ENCODE measurements around the gene NPHP4. TPM values are rescaled to one million over a fixed set of nuclear protein-coding genes. Genes with fewer than 3 reads are reported as not detected.

The NPHP4 gene
- total RNA-seq, 4 donors from 2014 or later = 1.1 to 10.4 (median 1.8) TPM

GRCh38 chr1:5908461-5909375, 83.5 kb downstream of the NPHP4 start:
- Histone ChIP-seq H3K27me3 (no peaks in the 10 kb centered on the region), H3K4me1 (no peaks in the 10 kb centered on the region), H3K36me3 (peaks cover 0 to 9% of the 10 kb centered on the region in 2 donors), H3K27ac (no peak overlapping the region), H3K4me3 (no peak overlapping the region), H3K9me3 (no peaks in the 10 kb centered on the region)
- intact Hi-C loops (cut with DNase I; ENCODE audit: low total_unique reads) (no loop called here), in situ Hi-C loops (cut with MboI; ENCODE audit: low sequenced_read_pairs in 4 of 4) (loop anchor here in 2 of 4 donors (25.0 kb wide), 1 partner anchor 396 kb away; no protein-coding TSS in a partner anchor)
- ATAC-seq (no peak), DNase-seq (no peak)
- TF ChIP-seq POLR2A (IDR thresholded peaks at IDR 0.05) = no peak
- no peak for TF ChIP-seq CTCF (IDR thresholded peaks at IDR 0.05 in 4 of 5, conservative IDR thresholded peaks at IDR 0.05 in 1 of 5)

GRCh38 chr1:5907966-5908365, 84.3 kb downstream of the NPHP4 start:
- Histone ChIP-seq H3K27ac (no peak overlapping the region), H3K27me3 (no peaks in the 10 kb centered on the region), H3K36me3 (peaks cover 0 to 10% of the 10 kb centered on the region in 2 donors), H3K4me3 (no peak overlapping the region), H3K9me3 (no peaks in the 10 kb centered on the region), H3K4me1 (no peaks in the 10 kb centered on the region)
- ATAC-seq = no peak
- in situ Hi-C loops (cut with MboI; ENCODE audit: low sequenced_read_pairs in 4 of 4) (loop anchor here in 2 of 4 donors (25.0 kb wide), 1 partner anchor 396 kb away; no protein-coding TSS in a partner anchor), intact Hi-C loops (cut with DNase I; ENCODE audit: low total_unique reads) (no loop called here)
- TF ChIP-seq POLR2A (IDR thresholded peaks at IDR 0.05) (no peak), CTCF (IDR thresholded peaks at IDR 0.05 in 4 of 5, conservative IDR thresholded peaks at IDR 0.05 in 1 of 5) (no peak)
- DNase-seq = no peak

DNA sequence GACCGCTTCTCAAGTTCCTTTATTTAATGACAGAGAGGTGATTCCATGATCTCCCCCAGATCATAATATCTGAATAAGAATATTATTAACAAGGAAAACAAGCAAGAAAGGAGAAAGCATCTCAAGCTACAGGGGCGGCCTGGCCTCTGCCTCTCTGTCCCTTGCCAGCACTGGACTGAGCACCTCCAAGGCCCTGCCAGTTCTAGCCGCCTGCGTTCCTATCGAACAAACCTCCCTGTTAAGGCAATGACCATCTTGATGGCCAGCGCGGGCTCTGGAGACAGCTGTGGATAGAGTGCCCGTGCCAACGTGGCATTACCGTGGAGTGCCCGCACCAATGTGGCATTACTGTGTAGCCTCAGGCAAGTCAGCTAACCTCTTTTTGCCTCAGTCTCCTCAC, 84.8 kb downstream of the NPHP4 start:
- Histone ChIP-seq H3K36me3 (peaks cover 0 to 10% of the 10 kb centered on the region in 2 donors), H3K4me3 (no peak overlapping the region), H3K9me3 (no peaks in the 10 kb centered on the region), H3K27me3 (no peaks in the 10 kb centered on the region), H3K27ac (no peak overlapping the region), H3K4me1 (no peaks in the 10 kb centered on the region)
- ATAC-seq (no peak), DNase-seq (no peak)
- in situ Hi-C loops (cut with MboI; ENCODE audit: low sequenced_read_pairs in 4 of 4) (loop anchor here in 2 of 4 donors (25.0 kb wide), 1 partner anchor 395 kb away; no protein-coding TSS in a partner anchor), intact Hi-C loops (cut with DNase I; ENCODE audit: low total_unique reads) (no loop called here)
- no peak for TF ChIP-seq CTCF (IDR thresholded peaks at IDR 0.05 in 4 of 5, conservative IDR thresholded peaks at IDR 0.05 in 1 of 5)
- TF ChIP-seq POLR2A (IDR thresholded peaks at IDR 0.05) = no peak

DNA sequence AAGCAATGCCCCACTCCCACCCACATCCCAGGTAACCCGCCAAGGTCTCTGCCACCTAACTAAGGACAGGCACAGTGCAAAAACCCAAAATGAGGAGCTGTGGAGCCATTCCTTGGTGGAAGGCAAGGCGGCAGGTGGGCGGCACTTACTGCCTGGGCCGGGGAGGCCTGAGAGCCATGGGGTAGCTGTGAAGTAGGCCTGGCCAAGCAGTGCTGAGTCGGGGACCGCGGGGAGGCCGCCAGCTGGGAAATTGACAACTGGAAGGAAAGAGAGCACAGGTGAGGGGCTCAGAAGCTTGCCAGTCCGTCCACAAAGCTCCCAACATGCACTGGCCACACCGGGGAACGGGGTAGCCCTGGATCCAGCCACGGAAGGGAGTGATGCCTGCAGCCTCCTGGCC, 85.3 kb downstream of the NPHP4 start:
- ATAC-seq (no peak), DNase-seq (no peak)
- H3K27ac ChIP-seq = no peak overlapping the region
- TF ChIP-seq POLR2A (IDR thresholded peaks at IDR 0.05) (no peak), CTCF (IDR thresholded peaks at IDR 0.05 in 4 of 5, conservative IDR thresholded peaks at IDR 0.05 in 1 of 5) (no peak)
- peaks cover 0 to 10% of the 10 kb centered on the region in 2 donors for H3K36me3 ChIP-seq
- no peaks in the 10 kb centered on the region for H3K27me3 ChIP-seq
- H3K4me1 ChIP-seq = no peaks in the 10 kb centered on the region
- intact Hi-C loops (cut with DNase I; ENCODE audit: low total_unique reads) (no loop called here), in situ Hi-C loops (cut with MboI; ENCODE audit: low sequenced_read_pairs in 4 of 4) (loop anchor here in 2 of 4 donors (25.0 kb wide), 1 partner anchor 395 kb away; no protein-coding TSS in a partner anchor)
- no peaks in the 10 kb centered on the region for H3K9me3 ChIP-seq
- H3K4me3 ChIP-seq = no peak overlapping the region
